HG03159 (cell line): ENCODE results near the gene DCAF5.

Experiments used
- ATAC-seq: cut with Tn5 transposase; IDR thresholded peaks from one replicate; pipeline ENCODE4 v1.9.1; 2021; ENCODE audit warnings: mild to moderate bottlenecking, moderate library complexity; ENCODE audit not compliant: unreplicated experiment

DCAF5 gene

GRCh38 chr14:69013943-69014782, 138.8 kb downstream of the DCAF5 start:
- no peak for ATAC-seq

DNA sequence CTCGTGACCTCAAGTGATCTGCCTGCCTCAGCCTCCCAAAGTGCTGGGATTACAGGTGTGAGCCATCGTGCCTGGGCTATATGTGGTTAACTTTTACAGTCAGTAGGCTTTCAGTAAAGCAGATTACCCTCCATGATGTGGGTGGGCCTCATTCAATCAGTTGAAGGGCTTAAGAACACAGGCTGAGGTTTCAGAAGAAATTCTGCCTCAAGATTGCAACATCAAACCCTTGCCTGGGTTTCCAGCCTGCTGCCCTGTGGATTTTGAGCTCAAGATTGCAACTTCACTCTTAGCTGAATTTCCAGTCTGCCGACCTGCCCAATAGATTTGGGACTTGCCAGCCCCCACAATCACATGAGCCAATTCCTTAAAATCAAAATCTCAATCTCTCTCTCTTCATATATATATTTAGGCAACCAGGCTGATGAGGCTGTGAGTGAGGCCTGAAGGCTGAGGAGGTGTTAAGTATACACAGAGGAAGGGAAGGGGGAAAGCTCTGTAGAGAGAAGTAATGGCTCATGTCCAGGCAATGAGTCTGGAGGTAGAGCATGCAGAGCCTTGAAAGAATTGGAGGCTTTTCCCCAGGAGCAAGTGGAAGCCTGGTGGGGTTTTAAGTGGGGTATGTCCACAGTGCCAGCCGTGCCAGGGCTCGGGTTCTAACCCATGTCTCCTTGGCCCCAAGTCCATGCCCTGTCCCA, 140.5 kb downstream of the DCAF5 start:
- ATAC-seq = no peak

GRCh38 chr14:69010648-69011047, 142.3 kb downstream of the DCAF5 start:
- ATAC-seq = no peak

DNA sequence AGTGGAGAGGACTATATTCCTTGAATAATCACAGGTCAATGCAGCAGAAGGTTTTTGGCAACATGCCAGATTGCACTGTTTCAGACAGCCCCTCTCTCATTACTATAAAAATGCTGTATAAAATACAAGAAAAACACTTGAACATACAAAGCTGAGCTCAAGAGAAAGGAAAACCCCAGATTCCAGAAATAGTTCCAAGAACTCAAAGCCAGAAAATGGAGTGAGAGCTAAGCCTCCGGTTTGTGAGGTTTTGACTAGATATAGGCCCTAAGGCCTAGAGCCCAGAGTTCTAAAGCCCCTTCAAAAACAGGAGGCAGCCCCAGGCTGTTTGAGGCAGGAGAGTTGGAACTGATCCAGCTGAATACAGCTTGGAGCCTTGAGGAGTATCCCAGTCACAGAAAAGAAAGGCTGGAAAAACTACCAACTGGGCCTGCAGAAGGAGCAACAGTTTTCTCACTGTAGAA, 144.5 kb downstream of the DCAF5 start:
- no peak for ATAC-seq

DNA sequence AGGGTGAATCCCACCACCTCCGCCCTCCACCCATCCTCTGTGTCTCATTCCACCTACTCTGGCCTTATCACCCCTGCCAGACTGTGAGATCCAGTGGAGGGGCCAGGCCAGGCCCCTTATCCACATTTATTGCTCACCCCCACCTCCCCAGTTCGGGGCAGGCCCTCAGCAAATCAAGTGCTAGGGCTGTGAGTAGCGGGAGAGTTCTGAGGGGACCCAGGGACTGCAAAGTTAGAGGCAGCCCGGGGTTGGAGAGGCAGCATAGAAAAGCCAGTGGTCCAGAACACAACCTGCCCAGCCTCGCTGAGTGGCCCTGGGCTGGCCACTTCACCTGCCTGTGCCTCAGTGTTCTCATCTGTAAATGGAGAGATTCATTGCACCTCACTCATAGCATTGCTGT, 146.6 kb downstream of the DCAF5 start:
- ATAC-seq = no peak

GRCh38 chr14:69005432-69006148, 147.3 kb downstream of the DCAF5 start:
- ATAC-seq = no peak

DNA sequence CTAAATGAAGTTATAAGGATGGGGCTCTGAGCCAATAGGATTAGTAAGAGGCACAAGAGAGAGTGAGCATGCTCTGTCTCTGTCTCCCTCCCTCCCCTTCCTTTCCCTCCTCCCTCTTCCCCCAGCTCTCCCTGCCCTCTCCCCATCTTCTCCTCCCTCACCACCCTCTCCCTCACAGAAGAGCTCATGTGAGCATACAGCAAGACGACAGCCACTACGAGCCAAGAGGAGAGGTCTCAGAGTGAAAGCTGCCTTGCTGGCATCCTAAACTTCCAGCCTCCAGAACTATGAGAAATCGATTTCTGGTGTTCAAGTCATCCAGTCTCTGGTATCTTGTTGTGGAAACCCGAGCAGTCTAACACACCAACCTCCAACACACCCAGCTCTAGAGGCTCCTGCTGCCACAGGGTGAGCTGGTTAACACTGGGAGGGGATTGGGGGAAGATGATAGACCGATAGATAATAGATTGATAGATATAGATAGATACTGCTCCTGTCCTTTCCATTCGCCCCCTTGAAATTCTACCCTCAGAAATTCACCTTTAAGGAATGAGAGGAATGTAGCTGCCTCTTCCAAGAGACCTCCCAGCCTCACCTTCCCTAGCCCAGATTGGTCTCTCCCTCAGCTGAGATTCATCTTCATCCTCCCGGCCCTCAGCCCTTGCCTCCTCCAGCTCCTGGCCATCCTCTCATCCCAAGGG, 148.0 kb downstream of the DCAF5 start:
- no peak for ATAC-seq

GRCh38 chr14:69003626-69004025, 149.3 kb downstream of the DCAF5 start:
- no peak for ATAC-seq

GRCh38 chr14:69002069-69002468, 150.8 kb downstream of the DCAF5 start:
- ATAC-seq = no peak

- ATAC-seq = no peak
These were observed 151.5 kb downstream of the DCAF5 start for GRCh38 chr14:69001375-69001774.
